ENCODE results near the gene TPD52L1. TPM values are rescaled to one million over a fixed set of nuclear protein-coding genes. Genes with fewer than 3 reads are reported as not detected.

TPD52L1 gene
- total RNA-seq, 1 experiment from 2014 or later = 6.4 TPM

DNA sequence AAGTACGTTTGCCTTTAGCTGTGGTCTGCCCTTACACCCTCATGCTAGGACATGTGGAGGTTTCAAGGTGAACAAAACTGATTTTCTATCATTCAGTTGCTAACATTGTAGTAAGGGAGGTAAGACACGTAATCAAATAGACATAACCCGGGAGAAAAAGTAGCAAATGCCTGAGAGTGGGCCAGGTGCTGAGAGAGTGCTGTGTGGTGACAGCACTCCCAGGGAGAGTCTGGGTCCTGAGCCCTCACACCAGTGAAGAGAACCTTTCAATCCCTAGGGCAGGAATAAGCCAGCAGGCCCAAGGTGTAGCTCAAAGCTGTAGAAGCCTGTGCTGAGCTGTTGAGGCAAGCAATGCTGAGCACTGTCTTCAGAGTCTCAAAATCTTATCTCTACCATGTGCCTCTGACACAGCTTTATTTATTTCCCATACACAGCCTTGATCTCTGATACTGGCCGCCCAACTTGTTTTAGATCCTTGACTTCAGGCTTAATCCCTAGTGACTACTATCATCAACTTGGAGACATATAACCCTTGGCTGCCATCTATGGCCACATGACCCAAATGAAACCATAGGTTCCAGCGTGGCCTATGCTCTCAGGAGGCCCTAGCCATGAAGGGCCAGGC lies 55.2 kb downstream of the TPD52L1 start:
- no peak for DNase-seq (ENCODE audit: low read depth)

DNA sequence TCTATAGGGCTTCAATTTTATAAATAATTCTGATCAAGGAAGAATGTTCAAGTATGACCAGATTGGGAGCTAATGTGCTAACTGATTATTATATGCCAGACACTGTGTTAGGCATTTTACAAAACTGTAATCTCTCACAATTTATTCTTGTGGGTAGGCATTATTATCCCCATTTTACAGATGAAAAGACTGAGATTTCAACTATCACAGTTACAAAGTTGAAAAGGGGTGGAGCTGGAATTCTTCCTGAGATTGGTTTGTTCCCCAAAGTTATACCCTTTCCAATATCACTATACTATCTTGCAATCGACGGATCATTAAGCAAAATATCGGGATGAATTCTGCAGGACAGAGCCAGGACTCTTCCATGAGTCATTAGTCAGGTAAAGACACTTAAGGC lies 57.1 kb downstream of the TPD52L1 start:
- DNase-seq (ENCODE audit: low read depth) = no peak

DNA sequence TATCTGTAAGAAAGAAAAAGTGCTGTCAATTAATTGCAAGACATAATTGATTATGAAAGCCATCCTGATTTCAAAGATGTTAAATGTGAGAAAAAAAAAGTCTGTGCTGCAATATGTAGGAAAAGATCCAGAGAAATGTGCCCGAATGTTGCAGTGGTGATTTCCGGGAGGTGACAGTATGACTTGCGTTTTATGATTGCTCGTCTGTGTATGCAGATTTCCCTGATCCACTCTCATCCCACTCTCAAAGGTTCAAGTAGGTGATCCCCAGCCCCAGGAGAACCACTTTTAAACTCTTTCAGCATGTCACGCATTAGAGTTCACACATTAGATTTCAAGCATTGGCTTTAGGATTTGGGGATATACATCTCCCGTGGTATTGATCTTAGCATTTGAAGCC lies 57.8 kb downstream of the TPD52L1 start:
- DNase-seq (ENCODE audit: low read depth) = no peak

DNA sequence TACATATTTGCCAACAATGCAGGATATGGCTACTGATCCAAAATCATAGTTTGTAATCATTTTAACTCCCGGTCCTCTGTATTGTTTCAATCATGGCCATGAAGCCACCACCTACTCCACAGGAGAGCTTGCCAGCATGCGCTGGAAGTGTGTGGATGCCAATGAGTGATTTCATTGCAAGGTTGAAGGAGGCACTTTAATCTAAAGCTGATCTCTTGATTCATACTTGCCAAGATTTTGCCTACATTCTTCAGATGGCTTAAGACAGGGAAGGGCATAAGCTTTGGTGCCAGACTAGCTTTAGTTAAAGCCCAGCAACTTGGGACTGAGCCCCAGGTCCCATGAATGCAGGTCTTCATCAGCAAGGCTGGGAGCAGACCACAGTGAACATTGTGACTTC lies 58.8 kb downstream of the TPD52L1 start:
- DNase-seq (ENCODE audit: low read depth) = no peak

DNA sequence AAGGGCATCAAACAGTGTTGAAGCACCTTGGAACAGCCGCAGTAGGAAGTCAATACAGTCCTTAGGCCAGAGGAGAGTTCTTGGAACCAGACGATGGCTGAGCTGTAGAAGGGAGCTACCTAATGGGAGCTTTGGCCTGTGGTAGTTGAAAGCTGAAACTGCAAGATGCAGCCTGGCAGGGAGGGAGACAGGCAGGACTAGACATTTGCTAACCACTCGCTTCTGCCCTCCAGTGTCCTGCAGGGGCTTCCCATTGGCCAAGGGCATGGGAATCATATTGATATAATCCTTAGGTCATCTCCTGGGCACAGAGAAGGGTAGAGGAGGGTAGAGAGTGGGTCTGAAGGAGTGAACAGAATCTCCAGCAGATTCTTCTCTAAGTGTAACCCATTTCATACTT lies 60.4 kb downstream of the TPD52L1 start:
- no peak for DNase-seq (ENCODE audit: low read depth)

DNA sequence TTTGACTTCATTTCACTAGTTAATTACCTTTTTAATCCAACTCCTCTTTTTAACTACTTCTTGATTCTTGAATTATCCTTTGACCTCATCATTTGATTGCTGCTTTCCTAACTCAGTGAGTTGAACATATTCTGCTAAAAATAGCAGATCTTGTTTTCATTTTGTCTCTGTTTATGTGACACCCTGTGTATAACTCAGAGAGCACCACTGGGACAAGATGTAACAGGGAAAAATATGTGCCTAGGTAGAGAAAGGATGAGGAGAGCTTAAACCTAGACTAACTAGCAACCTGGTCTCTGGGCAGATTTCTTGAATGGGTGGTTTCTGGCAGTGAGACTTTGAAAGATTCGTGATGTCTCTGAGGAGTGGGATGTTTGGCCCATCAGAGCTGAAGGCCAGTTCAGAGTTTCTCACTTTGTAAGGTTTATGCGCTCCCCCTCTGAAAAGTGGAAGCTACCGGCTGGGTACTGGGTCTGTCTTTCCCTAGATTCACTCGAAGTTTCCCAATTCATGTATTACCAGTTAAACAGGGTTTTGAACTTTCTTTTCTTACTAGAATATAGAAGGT lies 61.8 kb downstream of the TPD52L1 start:
- no peak for DNase-seq (ENCODE audit: low read depth)

DNA sequence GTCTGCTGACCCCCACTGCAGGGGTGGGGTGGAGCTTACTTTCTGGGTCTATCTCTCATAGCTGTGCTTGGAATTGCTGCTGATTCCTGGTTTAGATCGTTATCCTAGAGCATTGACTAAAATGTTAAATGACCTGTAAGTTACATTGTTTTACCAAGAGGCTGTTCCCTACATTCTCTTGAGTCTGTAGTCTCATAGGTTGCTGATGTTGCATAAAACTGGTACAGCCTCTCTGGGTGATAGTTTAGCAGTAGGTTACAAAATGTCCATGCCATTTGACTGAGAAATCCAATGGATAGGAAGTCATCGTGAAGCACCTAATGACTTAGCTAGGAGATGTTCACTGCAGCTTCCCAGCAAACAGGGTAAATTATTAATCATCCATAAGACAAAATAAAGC lies 62.4 kb downstream of the TPD52L1 start:
- DNase-seq (ENCODE audit: low read depth) = no peak

DNA sequence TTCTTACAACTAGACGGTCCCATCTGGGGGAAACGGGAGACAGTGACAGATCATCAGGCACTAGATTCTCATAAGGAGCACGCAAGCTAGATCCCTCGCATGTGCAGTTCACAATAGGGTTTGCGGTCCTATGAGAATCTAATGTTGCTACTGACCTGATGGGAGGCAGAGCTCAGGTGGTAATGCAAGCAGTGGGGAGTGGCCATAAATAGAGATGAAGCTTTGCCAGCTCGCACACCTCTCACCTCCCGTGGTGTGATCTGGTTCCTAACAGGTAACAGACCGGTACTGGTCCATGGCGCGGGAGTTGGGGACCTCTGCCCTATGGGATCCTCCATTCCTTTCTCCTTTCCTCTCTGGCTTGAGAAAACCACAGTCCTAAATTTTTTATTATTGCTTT lies 63.8 kb downstream of the TPD52L1 start:
- DNase-seq (ENCODE audit: low read depth) = no peak

DNA sequence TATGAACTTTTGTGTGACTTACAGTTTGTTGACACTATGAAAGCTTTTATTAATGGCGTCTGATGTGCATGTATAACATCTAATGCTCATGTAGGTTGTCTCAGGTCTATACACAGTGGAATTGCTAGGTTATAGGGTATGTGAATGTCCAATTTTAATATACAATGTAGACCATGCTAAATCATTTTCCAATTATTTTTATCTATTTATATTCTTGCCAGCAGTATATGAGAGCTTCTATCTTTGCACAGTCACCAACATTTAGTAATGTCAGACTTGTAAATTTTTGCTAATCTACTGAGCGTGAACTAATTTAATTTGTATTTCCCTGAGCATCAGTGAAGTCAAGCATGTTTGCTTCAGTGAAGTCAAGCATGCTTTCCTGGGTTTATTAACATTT lies 64.4 kb downstream of the TPD52L1 start:
- no peak for DNase-seq (ENCODE audit: low read depth)

DNA sequence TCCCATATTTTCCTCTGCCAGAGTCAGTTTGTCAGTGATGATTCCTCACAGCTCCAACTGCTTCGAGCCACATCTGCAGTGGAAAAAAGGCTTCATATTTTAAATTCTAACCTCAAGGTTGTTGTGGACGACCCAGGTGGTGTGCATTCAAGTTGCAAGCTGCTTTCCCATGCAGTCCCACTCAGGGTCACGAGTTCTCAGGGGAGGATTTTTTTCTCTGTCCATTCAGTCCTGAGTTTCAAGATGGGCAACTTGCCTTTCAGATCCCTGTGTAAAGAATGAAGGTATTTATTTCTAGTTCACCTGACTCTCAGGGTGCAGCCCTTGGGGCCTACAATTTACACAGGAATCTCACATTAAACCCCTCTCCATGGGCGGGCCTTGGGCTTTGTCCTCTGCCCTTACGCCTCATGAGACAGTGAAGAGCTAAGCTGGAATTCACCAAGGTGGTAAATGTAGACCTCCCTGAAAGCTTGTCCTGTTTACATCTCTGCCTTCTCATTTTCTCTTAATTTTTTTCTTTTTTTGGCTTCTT lies 65.9 kb downstream of the TPD52L1 start:
- DNase-seq (ENCODE audit: low read depth) = no peak

DNA sequence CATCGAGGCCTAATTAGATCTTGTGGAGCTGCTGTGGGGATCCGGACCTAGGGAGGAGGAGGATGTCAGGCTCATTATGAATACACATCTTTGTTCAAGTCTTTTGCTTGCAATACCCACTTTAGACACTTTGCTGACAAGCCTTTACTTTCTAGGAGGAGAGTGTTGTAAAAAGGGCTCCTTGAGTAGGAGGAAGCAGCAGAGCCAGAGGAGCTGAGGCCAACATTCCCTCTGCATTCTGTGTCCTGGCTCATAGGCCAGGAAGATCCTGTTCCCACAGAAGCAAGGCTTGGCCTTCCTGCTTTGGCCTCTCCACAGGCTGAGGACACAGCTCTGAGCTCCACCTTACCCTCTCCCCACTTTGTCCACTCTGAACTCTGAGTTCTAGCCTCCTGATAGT lies 67.1 kb downstream of the TPD52L1 start:
- DNase-seq (ENCODE audit: low read depth) = no peak

DNA sequence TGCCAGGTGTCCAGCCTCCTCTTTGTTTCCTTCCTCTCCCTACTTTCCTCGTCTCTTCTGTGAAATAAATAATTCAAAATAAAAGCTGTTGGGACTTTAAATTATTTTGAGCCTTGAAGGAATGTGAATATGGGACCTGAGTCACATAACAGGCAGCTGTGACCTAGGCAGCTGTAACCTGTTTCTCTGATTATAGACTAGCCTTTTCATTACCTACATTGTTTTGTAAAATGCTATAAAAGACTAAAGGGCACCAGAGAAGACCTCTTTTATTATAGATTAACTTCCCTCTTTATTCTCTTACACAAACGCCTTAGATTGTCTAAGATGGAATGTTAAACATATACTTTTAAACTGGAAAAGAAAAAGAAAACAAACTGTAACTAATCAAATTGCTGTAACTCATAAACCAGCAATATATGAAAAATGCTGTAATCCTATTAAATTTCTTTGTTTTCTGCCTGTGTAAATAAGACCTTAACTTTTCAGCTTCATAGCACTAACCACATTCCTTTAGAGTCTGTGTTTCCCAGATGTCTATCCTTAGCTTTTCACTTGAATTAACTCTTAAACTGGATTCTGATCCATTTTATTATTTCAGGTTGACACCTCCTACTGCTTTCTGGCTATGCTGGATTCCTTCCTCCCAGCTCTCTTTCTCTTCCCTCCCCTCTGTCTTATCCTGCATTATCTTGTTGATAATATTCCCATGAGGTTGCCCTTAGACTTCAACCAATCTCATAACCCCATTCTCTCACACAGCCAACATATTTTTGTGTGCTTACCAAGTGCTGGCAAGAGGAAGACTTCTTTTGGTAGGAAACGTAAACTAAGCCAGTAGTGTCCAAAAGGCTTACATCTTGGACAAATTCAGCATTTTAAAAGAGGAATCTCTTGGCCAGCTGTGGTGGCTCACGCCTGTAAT lies 69.2 kb downstream of the TPD52L1 start:
- DNase-seq (ENCODE audit: low read depth) = no peak

DNA sequence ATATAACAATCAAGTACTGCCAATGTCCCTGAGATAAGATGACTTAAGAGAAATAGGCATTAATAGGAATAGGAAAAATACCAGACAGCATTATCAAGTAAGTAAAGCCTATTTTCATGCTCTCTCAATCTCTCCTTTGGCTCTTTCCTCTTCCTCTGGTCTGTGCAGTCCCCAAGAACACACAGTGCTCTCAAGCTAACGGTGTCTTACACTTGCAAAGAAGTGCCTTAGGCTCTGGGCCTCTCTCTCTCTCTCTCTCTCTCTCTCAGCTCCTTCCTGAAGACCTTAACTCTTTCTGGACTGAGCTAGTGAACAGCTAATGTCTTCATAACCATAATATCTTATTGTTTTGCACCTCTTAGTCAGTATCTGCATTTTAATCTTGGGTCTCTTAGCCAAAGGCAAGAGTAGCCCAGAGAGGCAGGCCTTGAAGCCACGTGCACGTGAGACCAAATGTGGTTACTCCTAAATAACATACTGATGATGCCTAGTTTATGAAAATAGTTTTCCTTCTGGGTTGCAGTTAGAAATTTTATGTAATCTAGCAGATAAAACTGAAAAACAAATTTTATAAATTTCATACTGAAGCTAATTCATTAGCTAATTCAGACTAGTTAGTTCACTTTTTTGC lies 70.8 kb downstream of the TPD52L1 start:
- no peak for DNase-seq (ENCODE audit: low read depth)

DNA sequence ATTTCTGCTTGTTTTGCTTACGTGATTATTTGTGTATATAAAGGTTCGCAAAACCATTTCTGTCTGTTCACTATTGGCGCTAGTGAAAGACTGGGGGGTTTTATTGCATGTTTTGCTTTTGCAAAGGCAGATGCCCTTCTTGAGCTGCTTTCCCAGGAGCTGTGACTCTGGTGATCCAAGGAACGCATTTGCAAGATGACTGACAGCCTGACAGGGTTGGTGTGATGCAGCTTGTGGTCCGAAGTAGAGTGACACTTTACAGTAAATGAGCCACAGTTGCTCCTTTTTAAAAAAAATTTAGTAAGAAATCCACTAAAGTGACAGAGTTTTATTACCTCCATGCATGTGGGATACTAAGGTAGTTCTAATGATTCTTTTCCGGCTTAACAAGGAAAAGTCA lies 73.7 kb downstream of the TPD52L1 start:
- DNase-seq (ENCODE audit: low read depth) = no peak

DNA sequence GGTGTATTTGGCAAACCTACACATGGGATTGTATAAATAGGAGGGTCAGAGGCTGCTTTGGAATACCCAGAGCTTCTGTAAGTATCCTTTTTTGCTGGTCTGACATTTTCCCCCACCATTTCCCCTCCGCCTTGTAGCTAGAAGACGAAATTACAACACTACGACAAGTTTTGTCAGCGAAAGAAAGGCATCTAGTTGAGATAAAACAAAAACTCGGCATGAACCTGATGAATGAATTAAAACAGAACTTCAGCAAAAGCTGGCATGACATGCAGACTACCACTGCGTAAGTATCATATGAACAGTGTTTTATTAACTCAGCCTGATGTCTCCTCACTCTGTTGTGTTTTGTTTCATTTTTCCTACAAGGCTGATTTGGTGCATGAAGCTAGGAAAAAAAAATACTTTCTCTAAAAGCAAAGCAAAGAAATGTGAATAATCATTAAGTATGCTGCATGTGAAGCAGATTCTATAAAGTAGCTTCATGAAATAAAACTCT lies 75.5 kb downstream of the TPD52L1 start:
- no peak for DNase-seq (ENCODE audit: low read depth)

DNA sequence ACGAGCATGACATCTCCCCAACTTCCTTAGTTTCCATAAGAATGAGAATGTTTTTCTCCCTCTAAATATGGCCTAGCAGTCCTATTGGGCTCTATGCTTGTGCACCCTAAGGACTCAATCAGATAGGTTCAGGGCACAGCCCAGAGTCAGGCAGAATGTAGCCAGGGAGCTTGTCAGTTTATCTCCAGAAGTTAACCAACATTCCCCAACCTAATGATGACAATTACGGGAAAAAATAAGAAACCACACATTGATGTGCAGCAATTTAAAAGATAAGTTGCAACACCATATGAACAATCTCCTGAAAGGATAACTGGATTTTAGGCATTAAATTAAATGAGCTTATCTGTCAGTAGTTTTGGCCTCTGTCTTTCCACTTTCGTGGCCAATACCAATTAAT lies 77.1 kb downstream of the TPD52L1 start:
- DNase-seq (ENCODE audit: low read depth) = no peak

DNA sequence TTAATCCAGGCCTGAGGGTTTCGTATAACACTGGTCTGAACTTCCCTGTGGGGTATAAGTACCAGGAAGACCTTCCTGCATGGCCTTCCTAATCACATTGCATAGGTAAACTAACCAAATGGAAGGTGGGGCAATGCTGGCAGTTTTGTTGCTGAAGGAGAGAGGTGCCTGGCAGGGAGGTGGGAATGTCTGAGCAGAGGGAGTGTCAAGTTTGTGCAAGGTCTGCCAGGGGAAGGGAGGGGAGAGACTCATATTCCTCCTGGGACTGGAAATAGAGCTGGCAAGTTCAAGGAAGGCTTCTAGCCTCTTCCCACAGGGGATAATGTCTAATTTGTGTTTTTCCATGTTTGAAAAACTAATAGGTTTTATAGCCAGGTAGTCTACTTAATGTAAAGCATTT lies 77.6 kb downstream of the TPD52L1 start:
- no peak for DNase-seq (ENCODE audit: low read depth)

DNA sequence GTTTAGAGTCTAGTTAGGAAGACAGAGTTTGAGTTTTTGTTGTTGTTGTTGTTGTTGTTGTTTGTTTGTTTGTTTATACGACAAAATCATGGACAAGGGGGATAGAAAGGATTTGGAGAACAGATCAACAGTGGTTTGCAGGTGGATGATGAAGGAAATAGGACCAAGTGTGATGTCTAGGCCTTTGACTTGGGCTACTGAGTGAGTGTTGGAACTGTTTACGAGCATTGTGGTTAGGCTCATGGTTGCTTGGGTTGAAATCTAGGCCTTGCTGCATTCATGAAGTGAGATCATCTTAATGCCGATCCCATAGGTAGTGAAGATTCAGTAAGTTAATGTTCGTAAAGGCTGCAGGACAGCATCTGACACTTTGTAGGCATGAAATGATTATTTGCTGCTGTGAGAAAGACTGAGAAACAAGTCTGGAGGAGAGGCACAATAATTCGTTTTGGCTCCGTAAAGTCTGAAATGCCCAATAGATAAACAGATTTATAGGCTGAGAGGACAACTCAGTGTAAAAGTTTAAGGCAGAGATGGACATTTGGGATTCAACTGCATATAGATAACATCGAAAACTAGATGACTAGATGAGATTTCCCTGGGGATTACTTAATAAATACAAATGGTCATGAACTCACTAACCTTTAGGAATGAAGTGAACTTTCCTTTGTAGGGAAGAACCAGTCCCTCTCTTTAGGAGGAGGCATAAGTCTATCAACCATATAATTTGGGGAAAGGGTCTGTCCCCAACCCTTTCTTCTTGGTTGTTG lies 78.2 kb downstream of the TPD52L1 start:
- DNase-seq (ENCODE audit: low read depth) = no peak

DNA sequence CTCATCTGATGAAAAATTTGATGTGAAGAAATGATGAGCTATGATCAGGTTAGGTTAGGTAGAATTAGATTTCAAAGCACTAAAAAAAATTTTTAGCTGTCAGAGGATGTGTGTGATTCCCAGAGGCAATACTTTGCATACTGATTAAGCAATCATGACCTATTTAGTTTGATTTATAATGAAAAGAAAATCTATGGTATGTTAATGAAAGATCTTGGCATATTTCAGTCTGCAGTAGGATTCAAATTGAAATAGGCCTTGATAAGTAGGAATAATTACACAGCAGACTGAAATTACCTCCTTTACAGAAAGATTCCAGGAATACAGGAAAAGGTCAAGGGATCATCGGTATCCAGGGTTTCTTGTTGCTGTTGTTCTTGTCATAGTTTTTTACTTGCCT lies 78.9 kb downstream of the TPD52L1 start:
- DNase-seq (ENCODE audit: low read depth) = no peak

DNA sequence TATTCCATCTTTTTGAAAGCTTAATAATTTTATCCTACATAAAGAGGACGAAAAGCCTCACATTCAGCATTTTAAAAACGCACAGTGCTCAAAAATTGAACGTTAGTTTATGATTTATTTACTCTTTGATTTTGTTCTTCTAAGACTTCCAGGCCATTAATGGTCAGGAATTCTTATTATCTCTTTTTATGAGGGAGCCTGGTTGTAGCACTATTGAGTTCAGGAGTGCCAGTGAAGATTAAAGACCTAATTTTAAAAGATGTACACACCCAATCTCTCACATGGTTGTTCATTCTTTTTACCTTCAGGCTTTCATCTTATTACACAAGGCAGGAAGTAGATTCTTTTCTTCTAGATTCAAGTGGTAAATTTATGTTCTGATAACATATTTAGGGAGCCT lies 79.6 kb downstream of the TPD52L1 start:
- DNase-seq (ENCODE audit: low read depth) = no peak

Measured in Daoy (cell line).